HCT116 (cell line): ENCODE measurements around the gene PRRX2.

Experiments used
- POLR2AphosphoS5 ChIP-seq: IDR thresholded peaks from 2 replicates; pipeline ENCODE4 v1.6.1; 2011; ENCODE audit warnings: mild to moderate bottlenecking, low read depth, low read length, moderate library complexity
- TF ChIP-seq, protein P1 (sequence below), 3 experiments: fragments of 200-600 bp in 1 of 3; sonication (generic) in 1 of 3; IDR thresholded peaks in 2 of 3; conservative IDR thresholded peaks in 1 of 3; 2 replicates each; pipeline ENCODE4 v1.5.1; 2012 to 2017; ENCODE audit warnings: low read depth in 2 of 3, low read length in 2 of 3, antibody characterized with exemption in 1 of 3, borderline replicate concordance in 1 of 3, control low read depth in 1 of 3, mild to moderate bottlenecking in 1 of 3, mixed read lengths in 1 of 3, mixed run types in 1 of 3, moderate library complexity in 1 of 3; ENCODE audit not compliant: insufficient read depth in 1 of 3

DNA sequence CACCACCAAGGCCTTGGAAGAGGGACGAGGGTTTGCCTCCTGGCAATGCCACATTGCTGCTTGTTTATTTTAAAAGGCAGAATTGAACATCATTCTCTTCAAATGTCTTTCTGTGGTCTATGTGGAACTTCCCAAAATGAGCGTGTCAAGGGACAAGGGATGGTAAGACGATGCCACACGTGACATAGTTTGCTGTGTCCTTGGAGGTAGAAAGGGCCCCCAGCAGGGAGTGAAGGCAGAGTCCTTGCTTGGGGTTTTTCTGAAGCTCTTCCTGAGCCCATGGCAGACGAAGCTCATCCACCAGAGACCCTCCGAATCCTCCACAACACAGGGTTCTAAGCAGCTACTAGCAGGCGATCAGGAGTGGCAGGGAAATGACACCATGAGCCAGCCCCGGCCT, 28.3 kb downstream of the PRRX2 start:
- TF ChIP-seq, protein P1, sequence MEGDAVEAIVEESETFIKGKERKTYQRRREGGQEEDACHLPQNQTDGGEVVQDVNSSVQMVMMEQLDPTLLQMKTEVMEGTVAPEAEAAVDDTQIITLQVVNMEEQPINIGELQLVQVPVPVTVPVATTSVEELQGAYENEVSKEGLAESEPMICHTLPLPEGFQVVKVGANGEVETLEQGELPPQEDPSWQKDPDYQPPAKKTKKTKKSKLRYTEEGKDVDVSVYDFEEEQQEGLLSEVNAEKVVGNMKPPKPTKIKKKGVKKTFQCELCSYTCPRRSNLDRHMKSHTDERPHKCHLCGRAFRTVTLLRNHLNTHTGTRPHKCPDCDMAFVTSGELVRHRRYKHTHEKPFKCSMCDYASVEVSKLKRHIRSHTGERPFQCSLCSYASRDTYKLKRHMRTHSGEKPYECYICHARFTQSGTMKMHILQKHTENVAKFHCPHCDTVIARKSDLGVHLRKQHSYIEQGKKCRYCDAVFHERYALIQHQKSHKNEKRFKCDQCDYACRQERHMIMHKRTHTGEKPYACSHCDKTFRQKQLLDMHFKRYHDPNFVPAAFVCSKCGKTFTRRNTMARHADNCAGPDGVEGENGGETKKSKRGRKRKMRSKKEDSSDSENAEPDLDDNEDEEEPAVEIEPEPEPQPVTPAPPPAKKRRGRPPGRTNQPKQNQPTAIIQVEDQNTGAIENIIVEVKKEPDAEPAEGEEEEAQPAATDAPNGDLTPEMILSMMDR (IDR thresholded peaks at IDR 0.05 in 2 of 3, conservative IDR thresholded peaks at IDR 0.05 in 1 of 3; ENCODE audit: borderline replicate concordance in 1 of 3, insufficient read depth in 1 of 3, low read depth in 2 of 3, low read length in 2 of 3): no peak
- no peak for TF ChIP-seq POLR2AphosphoS5
